ENCODE measurements around the gene MAP2. TPM values are rescaled to one million over a fixed set of nuclear protein-coding genes. Genes with fewer than 3 reads are reported as not detected.
A peak's percentile ranks its signal among the peaks of the same experiment; 100 is the strongest.

The MAP2 gene
- total RNA-seq, 1 donor from 2014 or later = 119 TPM

DNA sequence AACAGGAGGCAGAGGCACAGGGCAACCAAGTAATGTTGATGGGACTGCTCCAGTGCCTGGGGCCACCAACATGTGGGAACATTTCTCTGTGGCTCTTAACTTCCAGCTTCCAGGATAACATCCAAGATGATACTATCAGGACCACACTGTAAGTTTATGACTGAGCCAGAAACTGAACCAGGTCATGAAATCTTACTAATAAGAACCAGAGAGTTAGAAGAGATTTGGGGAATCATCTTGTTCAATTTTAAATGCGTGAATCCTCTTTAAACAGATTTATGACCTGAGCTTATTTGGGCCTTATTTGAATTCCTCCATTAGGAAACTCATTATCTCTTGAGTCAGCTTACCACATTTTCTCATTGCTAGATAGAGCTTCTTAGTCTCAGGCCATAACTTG is 45.0 kb downstream of the MAP2 start:
- H3K27me3 Mint-ChIP-seq (ENCODE audit: low read depth) = no peaks in the 10 kb centered on the region
- no peak overlapping the region for H3K27ac Mint-ChIP-seq (ENCODE audit: unreplicated experiment)
- no peak overlapping the region for H3K4me3 Mint-ChIP-seq
- DNase-seq (ENCODE audit: low read depth, low spot score) = no peak
- TF ChIP-seq, protein P1, sequence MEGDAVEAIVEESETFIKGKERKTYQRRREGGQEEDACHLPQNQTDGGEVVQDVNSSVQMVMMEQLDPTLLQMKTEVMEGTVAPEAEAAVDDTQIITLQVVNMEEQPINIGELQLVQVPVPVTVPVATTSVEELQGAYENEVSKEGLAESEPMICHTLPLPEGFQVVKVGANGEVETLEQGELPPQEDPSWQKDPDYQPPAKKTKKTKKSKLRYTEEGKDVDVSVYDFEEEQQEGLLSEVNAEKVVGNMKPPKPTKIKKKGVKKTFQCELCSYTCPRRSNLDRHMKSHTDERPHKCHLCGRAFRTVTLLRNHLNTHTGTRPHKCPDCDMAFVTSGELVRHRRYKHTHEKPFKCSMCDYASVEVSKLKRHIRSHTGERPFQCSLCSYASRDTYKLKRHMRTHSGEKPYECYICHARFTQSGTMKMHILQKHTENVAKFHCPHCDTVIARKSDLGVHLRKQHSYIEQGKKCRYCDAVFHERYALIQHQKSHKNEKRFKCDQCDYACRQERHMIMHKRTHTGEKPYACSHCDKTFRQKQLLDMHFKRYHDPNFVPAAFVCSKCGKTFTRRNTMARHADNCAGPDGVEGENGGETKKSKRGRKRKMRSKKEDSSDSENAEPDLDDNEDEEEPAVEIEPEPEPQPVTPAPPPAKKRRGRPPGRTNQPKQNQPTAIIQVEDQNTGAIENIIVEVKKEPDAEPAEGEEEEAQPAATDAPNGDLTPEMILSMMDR (conservative IDR thresholded peaks at IDR 0.05) = no peak
- H3K4me1 Mint-ChIP-seq = no peaks in the 10 kb centered on the region
- peaks cover 13% of the 10 kb centered on the region for H3K36me3 Mint-ChIP-seq (ENCODE audit: low read depth)
- peaks cover 5% of the 10 kb centered on the region for H3K9me3 Mint-ChIP-seq

DNA sequence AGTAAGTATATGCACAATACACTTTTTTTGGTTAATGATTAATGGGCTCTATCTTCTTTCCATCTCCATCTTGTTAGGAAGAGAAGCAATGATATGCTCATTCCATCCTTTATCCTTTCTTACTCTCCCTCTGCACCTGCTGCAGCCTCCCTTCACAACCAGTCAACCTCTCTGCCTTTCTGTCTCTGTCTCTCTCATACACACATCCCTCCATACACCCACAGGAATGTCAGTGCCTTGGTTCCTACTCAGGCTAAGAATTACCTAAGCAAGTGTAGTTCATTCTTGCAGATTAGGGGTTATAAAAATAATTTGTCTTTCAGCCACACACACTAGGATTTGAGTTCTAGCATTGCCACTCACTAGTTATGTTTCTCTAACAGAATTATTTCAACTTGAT is 45.6 kb downstream of the MAP2 start:
- no peak for DNase-seq (ENCODE audit: low read depth, low spot score)
- Mint-ChIP-seq H3K9me3 (peaks cover 5% of the 10 kb centered on the region), H3K27ac (ENCODE audit: unreplicated experiment) (no peak overlapping the region), H3K36me3 (ENCODE audit: low read depth) (peaks cover 13% of the 10 kb centered on the region), H3K27me3 (ENCODE audit: low read depth) (no peaks in the 10 kb centered on the region), H3K4me3 (no peak overlapping the region), H3K4me1 (no peaks in the 10 kb centered on the region)
- TF ChIP-seq, protein P1 (conservative IDR thresholded peaks at IDR 0.05) = no peak

DNA sequence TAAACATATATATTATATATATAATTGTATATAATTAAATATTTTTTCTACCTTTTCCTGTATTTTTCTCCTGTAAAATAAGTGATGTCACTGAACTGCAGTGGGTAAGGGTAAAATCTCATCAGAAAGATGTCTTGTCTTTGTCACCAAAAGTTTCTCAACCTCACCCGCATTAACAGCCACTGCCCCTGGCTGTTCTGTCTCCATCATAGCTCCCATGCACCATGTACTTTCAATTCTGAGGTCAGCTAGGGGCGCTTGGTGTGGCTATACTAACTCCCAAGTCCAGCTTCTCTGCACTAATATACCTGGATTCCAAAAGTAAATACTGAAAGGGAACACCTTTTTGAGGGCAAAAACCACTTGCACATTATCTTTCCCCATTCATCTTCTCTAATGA is 46.6 kb downstream of the MAP2 start:
- TF ChIP-seq, protein P1 (conservative IDR thresholded peaks at IDR 0.05) = no peak
- Mint-ChIP-seq H3K36me3 (ENCODE audit: low read depth) (peaks cover 13% of the 10 kb centered on the region), H3K27ac (ENCODE audit: unreplicated experiment) (no peak overlapping the region), H3K4me1 (no peaks in the 10 kb centered on the region), H3K27me3 (ENCODE audit: low read depth) (no peaks in the 10 kb centered on the region), H3K4me3 (no peak overlapping the region), H3K9me3 (peaks cover 5% of the 10 kb centered on the region)
- DNase-seq (ENCODE audit: low read depth, low spot score) = no peak

DNA sequence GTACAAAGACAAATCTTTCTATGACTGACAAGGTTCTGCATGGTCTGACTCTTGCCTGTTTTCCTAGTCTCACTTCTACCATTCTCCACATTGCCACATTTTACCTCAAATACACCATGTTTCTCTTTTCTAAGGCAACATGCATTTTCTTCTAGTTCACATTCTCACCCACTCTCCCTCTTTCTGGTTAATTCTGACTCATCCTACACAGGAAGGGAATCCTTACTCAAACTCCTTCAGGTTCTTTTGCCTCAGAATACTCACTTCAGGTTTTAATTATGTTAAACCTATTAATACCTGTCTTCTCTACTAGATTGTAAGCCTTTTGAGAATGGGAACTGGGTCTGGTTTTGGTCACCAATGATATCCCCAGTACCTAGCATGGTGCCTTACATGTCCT is 47.2 kb downstream of the MAP2 start:
- no peak for DNase-seq (ENCODE audit: low read depth, low spot score)
- H3K9me3 Mint-ChIP-seq = peaks cover 5% of the 10 kb centered on the region
- H3K36me3 Mint-ChIP-seq (ENCODE audit: low read depth) = peaks cover 12% of the 10 kb centered on the region
- no peaks in the 10 kb centered on the region for H3K4me1 Mint-ChIP-seq
- H3K4me3 Mint-ChIP-seq = no peak overlapping the region
- peak overlapping the region; percentile 54 for H3K27ac Mint-ChIP-seq (ENCODE audit: unreplicated experiment)
- H3K27me3 Mint-ChIP-seq (ENCODE audit: low read depth) = no peaks in the 10 kb centered on the region
- TF ChIP-seq, protein P1 (conservative IDR thresholded peaks at IDR 0.05) = no peak

DNA sequence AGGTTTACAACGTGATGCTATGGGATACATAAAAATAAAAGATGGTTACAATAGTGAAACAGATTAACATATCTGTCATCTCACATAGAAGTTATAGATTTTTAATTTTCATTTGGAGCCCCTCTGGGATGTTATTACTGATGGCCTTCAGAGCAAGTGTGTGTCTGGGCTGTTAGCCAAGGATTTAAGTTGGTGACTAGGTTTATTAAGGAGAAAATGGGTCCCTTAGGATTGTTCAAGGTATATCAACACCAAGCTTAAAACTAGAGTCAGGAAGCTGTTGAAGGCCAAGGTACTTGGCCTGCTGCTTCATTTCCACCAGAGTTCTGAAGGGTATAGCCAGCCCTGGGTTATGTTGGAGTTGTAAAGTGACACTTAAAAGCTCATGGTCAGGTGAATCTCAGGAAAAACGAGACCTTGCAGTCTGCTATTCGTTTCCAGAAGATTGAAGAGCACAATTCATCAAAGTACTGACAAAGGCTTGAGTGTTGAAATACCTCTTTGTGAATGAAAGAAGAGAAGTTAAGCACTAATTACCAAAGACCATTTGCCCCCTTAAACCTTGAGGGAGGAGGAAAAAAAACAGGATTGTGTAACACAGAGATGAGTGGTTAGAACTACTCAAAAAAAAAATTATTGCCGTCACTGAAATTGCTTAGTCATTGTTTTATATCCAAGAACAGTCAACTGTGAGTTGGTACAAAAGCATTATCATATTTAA is 48.4 kb downstream of the MAP2 start:
- H3K4me3 Mint-ChIP-seq = no peak overlapping the region
- H3K9me3 Mint-ChIP-seq = no peaks in the 10 kb centered on the region
- DNase-seq (ENCODE audit: low read depth, low spot score) = no peak
- H3K4me1 Mint-ChIP-seq = no peaks in the 10 kb centered on the region
- H3K27ac Mint-ChIP-seq (ENCODE audit: unreplicated experiment) = no peak overlapping the region
- TF ChIP-seq, protein P1 (conservative IDR thresholded peaks at IDR 0.05) = no peak
- H3K27me3 Mint-ChIP-seq (ENCODE audit: low read depth) = no peaks in the 10 kb centered on the region
- H3K36me3 Mint-ChIP-seq (ENCODE audit: low read depth) = peaks cover 5% of the 10 kb centered on the region

Measured in neural crest cell (in vitro differentiated cells).